Keratinocyte (primary cell): ENCODE measurements around the gene SAYSD1. TPM values are rescaled to one million over a fixed set of nuclear protein-coding genes. Genes with fewer than 3 reads are reported as not detected.

Experiments used
- DNase-seq: peaks from one replicate; pipeline ENCODE4 v3.0.0-alpha.2; 2011; ENCODE audit warnings: low read depth, missing footprints, low spot score
- FAIRE-seq: peaks from 2 replicates; lab custom pipeline; 2011; peaks lifted over from hg19 to GRCh38; lab: Jason Lieb, UNC
- H2AFZ ChIP-seq: 2 replicates; pipeline ENCODE4 v1.6.0; 2012; ENCODE audit warnings: low read length, control low read depth, inconsistent platforms; ENCODE audit not compliant: control insufficient read depth
- H3K27ac ChIP-seq: 2 replicates; pipeline ENCODE4 v1.5.1; 2011; ENCODE audit warnings: low read length; ENCODE audit not compliant: control insufficient read depth, insufficient read depth
- H3K27me3 ChIP-seq: 3 replicates; pipeline ENCODE4 v1.6.0; 2011; ENCODE audit warnings: low read length; ENCODE audit not compliant: control insufficient read depth, insufficient read depth; ENCODE audit errors: extremely low read depth
- H3K36me3 ChIP-seq, 2 experiments: 2 replicates in 1 of 2; 3 replicates in 1 of 2; pipeline ENCODE4 v1.5.1; 2011; ENCODE audit warnings: low read length in 2 of 2, mild to moderate bottlenecking in 1 of 2; ENCODE audit not compliant: control insufficient read depth in 2 of 2, insufficient read depth in 2 of 2; ENCODE audit errors: extremely low read depth in 1 of 2
- H3K4me1 ChIP-seq: 3 replicates; pipeline ENCODE4 v1.5.1; 2011; ENCODE audit warnings: low read length; ENCODE audit not compliant: control insufficient read depth, insufficient read depth; ENCODE audit errors: extremely low read depth
- H3K4me2 ChIP-seq: 3 replicates; pipeline ENCODE4 v1.6.0; 2011; ENCODE audit warnings: low read depth, low read length; ENCODE audit not compliant: control insufficient read depth, insufficient read depth; ENCODE audit errors: extremely low read depth
- H3K4me3 ChIP-seq, 3 experiments: fragments of 200-600 bp in 1 of 3; sonication (generic) in 1 of 3; 2 replicates in 2 of 3; 3 replicates in 1 of 3; pipeline ENCODE4 v1.5.1; 2011 to 2016; ENCODE audit warnings: low read length in 3 of 3, mild to moderate bottlenecking in 3 of 3, control low read depth in 2 of 3, inconsistent platforms in 1 of 3, low read depth in 1 of 3, mixed read lengths in 1 of 3, mixed run types in 1 of 3, moderate library complexity in 1 of 3; ENCODE audit not compliant: control insufficient read depth in 2 of 3, insufficient read depth in 2 of 3; ENCODE audit errors: extremely low read depth in 1 of 3
- H3K79me2 ChIP-seq: 2 replicates; pipeline ENCODE4 v1.6.0; 2012; ENCODE audit warnings: low read length; ENCODE audit not compliant: control insufficient read depth, insufficient read depth
- H3K9ac ChIP-seq: 3 replicates; pipeline ENCODE4 v1.6.0; 2011; ENCODE audit warnings: low read length; ENCODE audit not compliant: control insufficient read depth, insufficient read depth; ENCODE audit errors: extremely low read depth
- H3K9me1 ChIP-seq: 3 replicates; pipeline ENCODE4 v1.6.0; 2011; ENCODE audit warnings: low read length; ENCODE audit not compliant: control insufficient read depth, insufficient read depth; ENCODE audit errors: extremely low read depth
- H3K9me3 ChIP-seq: 2 replicates; pipeline ENCODE4 v1.5.1; 2012; ENCODE audit warnings: low read depth, low read length; ENCODE audit not compliant: control insufficient read depth
- H4K20me1 ChIP-seq: 3 replicates; pipeline ENCODE4 v1.6.0; 2011; ENCODE audit warnings: low read length; ENCODE audit not compliant: control insufficient read depth, insufficient read depth; ENCODE audit errors: extremely low read depth
- CTCF ChIP-seq, 3 experiments: IDR thresholded peaks in 1 of 3; conservative IDR thresholded peaks in 1 of 3; optimal IDR thresholded peaks in 1 of 3; 2 replicates in 2 of 3; 3 replicates in 1 of 3; pipeline versions ENCODE3 to v1.5.1; 2011; ENCODE audit warnings: low read length in 3 of 3, mild to moderate bottlenecking in 3 of 3, moderate library complexity in 2 of 3, control low read depth in 1 of 3, inconsistent platforms in 1 of 3; ENCODE audit not compliant: insufficient read depth in 2 of 3; ENCODE audit errors: extremely low read depth in 1 of 3
- EZH2 ChIP-seq: IDR thresholded peaks from one replicate; pipeline ENCODE4 v1.6.1; 2012; ENCODE audit warnings: inconsistent platforms, mild to moderate bottlenecking, low read length, moderate library complexity
- dilution Hi-C: fragments of 300-500 bp; cut with MboI; formaldehyde crosslinking; loops from one replicate; pipeline ENCODE4 v1.7.0; 2020; ENCODE audit warnings: low sequenced_read_pairs; ENCODE audit not compliant: extremely low pct_ligation_motif_present
- polyA plus RNA-seq, 5 experiments: library from polyadenylated mRNA; depleted of rRNA in 3 of 5; stranded (reverse) in 3 of 5; stranded (forward) in 1 of 5; unstranded in 1 of 5; fragments of >200 nt; gene quantifications; 1 replicate in 1 of 5; 2 replicates in 3 of 5; 3 replicates in 1 of 5; pipeline versions ENCODE4 v1.2.1 to v1.2.3, GENCODE V29; 2011 to 2012; ENCODE audit warnings: missing spikeins in 2 of 5, low read depth in 1 of 5, low replicate concordance in 1 of 5

The SAYSD1 gene
- polyA plus RNA-seq, 1 donor (not counting 4 experiments of a cell fraction or from before 2014, with no cell fraction given), result 8.4 TPM

GRCh38 chr6:39156801-39157200 is 41.8 kb upstream of the SAYSD1 start:
- dilution Hi-C loops, result no loop called here
- H3K27me3 ChIP-seq, result no peaks in the 10 kb centered on the region
- H3K27ac ChIP-seq, result no peak overlapping the region
- no peaks in the 10 kb centered on the region for H4K20me1 ChIP-seq
- no peaks in the 10 kb centered on the region for H3K79me2 ChIP-seq
- no peaks in the 10 kb centered on the region for H3K4me1 ChIP-seq
- H3K4me3 ChIP-seq, result no peak overlapping the region
- no peak overlapping the region for H2AFZ ChIP-seq
- TF ChIP-seq EZH2, result no peak
- TF ChIP-seq CTCF (optimal IDR thresholded peaks at IDR 0.05 in 1 of 3, IDR thresholded peaks at IDR 0.05 in 1 of 3, conservative IDR thresholded peaks at IDR 0.05 in 1 of 3; ENCODE audit: extremely low read depth in 1 of 3, insufficient read depth in 2 of 3, low read length in 3 of 3), result no peak
- no peaks in the 10 kb centered on the region for H3K9me1 ChIP-seq
- H3K4me2 ChIP-seq, result no peak overlapping the region
- DNase-seq (no peak), FAIRE-seq (no peak)
- no peaks in the 10 kb centered on the region for H3K9me3 ChIP-seq
- no peaks in the 10 kb centered on the region for H3K36me3 ChIP-seq
- H3K9ac ChIP-seq, result no peak overlapping the region

- no peak for FAIRE-seq
- TF ChIP-seq EZH2 (no peak), CTCF (optimal IDR thresholded peaks at IDR 0.05 in 1 of 3, IDR thresholded peaks at IDR 0.05 in 1 of 3, conservative IDR thresholded peaks at IDR 0.05 in 1 of 3; ENCODE audit: extremely low read depth in 1 of 3, insufficient read depth in 2 of 3, low read length in 3 of 3) (no peak)
These were observed 39.7 kb upstream of the SAYSD1 start for GRCh38 chr6:39154705-39155104.

More at GRCh38 chr6:39154705-39155104, 39.7 kb upstream of the SAYSD1 start:
- Histone ChIP-seq H3K27me3 (no peaks in the 10 kb centered on the region), H4K20me1 (no peaks in the 10 kb centered on the region), H3K27ac (no peak overlapping the region), H3K9me1 (no peaks in the 10 kb centered on the region), H3K9ac (no peak overlapping the region), H3K36me3 (no peaks in the 10 kb centered on the region), H3K79me2 (no peaks in the 10 kb centered on the region), H3K4me2 (no peak overlapping the region), H3K9me3 (no peaks in the 10 kb centered on the region), H2AFZ (no peak overlapping the region), H3K4me1 (no peaks in the 10 kb centered on the region), H3K4me3 (no peak overlapping the region)
- dilution Hi-C loops, result no loop called here
- DNase-seq, result no peak
